GM21825 (cell line): Measurements from ENCODE around the gene KIAA0319L.
A peak's percentile ranks its signal among the peaks of the same experiment; 100 is the strongest.

Source experiments
- ATAC-seq: cut with Tn5 transposase; IDR thresholded peaks from one replicate; pipeline ENCODE4 v1.9.1; 2021; ENCODE audit warnings: mild to moderate bottlenecking, moderate library complexity; ENCODE audit not compliant: unreplicated experiment

The KIAA0319L gene

DNA sequence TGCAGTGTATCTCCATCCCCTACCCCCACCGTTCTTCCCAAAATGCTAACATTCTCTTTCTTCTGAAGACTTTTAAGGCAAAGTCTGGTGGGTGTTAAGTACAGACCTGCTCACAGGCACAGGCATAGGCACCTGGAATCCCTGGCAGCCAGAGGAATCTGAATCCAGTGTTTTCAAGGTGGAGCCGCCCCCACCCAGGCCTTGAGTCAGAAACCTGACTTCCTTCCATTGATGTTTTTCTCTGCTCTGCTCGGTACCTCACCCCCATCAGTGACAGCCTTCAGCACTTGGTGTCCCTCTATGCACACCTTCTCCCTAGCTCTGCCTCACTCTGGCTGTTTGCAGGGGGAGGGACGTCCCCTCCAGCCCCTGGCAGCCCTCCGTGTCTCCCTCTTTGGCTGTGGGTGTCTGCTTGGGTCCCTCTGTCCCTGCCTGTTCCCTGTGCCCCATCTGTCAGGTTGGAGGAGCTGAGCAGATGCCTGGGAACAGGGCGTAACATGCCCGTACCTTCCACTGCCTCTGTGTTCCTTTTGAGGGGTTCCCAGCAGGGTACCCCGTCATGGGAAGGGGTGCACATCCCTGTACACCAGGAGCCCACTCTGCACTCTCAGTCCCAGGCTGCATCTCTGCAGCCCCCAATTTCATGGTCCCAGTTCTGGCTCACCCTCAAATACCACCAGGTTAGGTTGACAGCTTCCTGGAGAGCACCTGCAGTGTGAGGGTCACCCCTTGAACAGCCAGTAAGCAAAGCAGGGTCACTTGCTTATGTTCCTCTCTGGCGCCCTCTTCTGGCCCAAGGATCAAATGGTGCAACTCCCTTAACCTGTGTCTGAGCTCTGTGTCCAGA is 7.1 kb upstream of the KIAA0319L start:
- ATAC-seq = no peak

DNA sequence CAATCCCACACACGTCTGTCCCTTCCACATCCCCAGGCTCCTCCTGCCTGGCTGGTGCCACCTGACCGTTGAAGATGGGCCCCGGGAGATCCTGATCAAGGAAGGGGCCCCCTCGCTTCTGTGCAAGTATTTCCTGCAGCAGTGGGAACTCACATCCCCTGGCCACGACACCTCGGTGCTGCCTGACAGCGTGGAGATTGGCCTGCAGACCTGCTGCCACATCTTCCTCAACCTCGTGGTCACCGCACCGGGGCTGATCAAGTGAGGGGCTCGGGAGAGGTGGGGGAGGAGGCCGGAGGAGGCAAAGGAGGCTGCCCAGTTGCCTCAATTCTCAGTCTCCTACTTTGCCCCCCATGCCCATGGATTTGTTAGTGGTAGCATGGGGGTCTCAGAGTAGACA is 6.0 kb upstream of the KIAA0319L start:
- no peak for ATAC-seq

DNA sequence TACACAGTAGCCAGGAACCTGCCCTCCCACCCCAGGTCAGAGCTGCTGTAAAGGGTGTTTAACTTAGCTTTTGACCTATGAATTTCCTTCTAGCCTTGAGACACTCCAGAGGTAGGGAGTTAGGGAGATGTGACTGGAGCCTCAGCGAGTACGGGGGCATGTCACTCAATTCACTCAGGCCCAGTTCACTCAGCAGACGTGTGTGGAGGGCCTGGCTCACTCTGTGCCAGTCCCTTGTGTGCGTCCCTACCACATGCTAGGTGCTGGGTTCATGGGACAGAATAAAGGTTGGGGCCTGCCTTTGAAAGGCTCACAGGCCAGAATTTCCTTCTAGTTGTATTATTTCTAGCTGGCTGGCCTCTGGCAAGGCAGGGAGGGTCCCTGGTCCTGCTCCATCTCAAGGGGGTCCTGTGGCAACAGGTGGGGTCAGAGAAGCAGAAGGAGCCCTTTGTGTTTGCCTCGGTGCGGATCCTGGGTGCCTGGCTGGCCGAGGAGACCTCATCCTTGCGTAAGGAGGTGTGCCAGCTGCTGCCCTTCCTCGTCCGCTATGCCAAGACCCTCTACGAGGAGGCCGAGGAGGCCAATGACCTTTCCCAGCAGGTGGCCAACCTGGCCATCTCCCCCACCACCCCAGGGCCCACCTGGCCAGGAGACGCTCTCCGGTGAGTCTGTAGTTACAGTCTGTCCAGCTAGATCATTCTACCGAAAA is 4.9 kb upstream of the KIAA0319L start:
- no peak for ATAC-seq

DNA sequence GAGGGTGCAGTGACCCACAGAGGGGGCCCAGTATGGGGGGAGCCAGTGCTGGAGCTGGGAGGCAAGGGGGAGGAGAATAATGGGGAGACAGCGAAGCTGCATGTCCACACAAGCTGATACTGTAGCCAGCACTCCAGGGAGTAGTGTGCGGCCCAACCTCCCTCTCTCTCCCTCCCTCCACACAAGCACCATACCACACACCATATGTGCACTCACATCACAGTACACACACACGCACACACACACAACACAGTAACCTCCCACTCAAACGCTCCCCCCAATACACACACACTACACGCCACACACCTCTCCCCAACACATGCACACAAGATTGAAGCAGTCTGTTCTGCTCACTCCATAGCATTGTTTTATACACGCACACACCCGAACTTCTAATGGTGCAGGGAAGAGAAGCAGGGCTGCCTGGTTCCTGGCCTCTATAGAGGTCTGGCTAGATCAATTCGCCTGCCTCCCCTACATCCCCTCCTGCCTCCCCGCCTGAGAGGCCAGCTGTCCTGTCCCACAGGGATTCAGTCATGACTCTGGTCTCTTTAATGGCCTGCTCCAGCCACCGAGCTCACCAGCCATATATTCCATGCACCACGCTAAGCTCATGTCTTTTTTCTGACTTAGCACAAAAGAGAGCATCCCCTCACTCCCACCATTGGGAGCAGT is 4.2 kb upstream of the KIAA0319L start:
- no peak for ATAC-seq

DNA sequence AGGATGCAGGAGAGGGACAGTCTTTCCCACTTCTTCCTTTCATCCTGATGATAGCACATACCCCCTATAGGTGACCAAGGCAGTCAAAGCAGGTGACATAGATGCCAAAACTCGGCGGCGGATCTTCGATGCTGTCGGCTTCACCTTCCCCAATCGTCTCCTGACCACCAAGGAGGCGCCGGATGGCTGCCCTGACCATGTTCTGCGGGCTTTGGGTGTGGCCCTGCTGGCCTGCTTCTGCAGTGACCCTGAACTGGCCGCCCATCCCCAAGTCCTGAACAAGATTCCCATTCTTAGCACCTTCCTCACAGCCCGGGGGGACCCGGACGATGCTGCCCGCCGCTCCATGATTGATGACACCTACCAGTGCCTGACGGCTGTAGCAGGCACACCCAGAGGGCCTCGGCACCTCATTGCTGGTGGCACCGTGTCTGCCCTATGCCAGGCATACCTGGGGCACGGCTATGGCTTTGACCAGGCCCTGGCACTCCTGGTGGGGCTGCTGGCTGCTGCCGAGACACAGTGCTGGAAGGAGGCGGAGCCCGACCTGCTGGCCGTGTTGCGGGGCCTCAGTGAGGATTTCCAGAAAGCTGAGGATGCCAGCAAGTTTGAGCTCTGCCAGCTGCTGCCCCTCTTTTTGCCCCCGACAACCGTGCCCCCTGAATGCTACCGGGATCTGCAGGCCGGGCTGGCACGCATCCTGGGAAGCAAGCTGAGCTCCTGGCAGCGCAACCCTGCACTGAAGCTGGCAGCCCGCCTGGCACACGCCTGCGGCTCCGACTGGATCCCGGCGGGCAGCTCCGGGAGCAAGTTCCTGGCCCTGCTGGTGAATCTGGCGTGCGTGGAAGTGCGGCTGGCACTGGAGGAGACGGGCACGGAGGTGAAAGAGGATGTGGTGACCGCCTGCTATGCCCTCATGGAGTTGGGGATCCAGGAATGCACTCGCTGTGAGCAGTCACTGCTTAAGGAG is 3.3 kb upstream of the KIAA0319L start:
- no peak for ATAC-seq

DNA sequence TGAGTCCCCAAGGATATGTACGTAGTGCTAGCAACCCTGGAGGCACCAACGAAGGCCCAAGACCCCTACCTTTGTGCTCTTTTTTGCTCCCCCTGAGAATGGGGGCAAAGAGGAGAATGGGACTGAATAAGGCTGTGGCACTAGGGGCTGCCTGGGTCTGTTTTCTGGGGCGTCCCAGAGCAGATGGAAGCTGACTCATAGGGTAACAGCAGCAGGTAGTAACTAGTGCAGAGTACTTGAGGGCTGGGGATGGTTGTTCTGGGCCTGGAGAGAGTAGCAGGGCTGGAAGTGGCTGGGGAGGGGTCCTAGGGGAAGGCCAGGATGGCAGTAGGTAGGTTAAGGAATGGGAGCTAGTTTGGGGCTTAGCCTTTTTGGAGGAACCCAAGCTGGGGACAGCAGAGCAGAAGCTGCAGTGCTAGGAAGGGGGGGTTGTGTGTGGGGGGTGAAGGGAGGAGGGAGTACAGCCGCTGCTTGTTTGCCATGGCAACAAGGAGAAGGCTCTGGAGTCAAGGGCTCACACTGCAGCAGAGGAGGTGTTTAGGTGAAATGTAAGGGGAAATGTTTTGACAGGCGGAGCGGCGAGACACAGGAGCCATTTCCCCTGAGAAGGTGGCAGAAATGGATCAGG is 2.2 kb upstream of the KIAA0319L start:
- ATAC-seq = no peak

DNA sequence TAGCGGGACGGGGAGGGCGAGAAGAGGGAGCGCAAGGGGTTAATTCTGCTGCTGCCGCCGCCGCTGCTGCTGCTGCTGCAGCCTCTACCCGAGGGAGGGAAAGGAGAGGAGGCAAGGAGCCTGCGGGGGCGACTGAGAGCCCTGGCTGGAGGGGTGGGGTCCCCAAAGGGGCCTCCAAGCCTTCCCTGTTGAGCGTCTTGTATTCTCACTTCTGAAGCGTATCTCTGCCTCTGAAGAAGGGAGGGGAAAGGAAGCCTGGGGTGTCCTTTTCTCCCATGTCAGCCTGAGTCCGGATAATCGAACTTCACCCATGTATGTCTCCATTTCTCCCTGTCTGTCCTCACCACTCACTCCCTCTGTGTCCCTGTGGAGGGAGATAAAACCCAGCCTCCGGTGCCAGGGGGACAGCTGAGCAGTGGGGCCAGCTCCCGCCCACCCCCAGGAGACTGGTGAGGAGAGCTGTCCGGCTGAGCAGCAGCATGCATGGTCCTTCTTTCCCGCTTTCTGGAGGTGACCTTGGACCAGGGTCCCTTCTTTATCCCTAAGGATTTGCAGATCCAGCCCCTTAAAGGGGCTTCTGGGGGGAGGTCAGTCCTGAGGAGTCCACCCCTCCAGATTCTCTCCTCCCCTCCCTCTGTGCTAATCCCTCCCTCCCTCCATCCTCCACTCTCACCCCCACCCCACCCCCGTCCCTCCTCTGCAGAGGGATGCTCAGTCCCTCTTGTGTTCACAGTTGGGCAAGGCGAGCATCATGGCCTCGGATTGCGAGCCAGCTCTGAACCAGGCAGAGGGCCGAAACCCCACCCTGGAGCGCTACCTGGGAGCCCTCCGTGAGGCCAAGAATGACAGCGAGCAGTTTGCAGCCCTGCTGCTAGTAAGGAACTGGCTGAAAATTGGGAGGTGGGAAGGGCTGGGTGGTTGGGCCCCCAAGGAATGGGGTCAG is 1.4 kb upstream of the KIAA0319L start:
- ATAC-seq = no peak

DNA sequence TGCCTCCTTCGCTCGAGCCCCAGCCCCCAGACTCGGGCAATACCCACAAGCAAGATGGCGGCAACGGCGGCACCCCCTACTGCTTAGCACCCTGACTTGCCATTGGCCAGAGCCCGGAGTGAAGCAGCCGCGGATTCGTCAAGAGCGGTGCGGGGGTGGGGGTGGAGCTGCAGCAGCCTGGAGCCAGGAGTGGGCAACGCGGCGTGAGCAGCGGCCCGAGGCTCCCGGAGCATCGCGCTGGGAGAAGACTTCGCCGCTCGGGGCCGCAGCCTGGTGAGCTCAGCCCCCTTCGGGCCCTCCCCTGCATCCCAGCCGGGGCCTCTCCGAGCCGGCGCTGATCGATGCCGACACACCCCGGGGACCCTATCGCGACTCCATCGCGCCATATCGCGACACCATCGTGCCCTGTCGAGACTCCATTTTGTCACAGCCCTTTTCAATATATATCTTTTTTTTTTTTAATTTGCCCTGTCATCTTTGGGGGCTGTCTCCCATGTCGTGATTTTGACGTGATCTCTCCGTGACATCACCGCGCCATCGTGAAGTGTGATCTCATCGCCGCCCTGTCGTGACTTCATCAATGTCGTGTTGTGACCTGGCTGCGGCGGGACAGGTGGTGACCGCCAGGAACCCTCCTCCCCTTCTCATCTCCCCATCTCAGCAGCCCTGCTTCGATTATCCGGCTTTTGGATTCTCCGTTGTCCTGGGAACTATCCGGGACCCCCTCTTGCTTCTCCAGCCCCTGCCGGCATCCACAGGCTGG is 589 bp upstream of the KIAA0319L start, which contains the start of gene NCDN:
NCDN (plus strand) TSS at position 189 of the 763 bp plus-strand sequence; CDS start at position 581, 392 bp downstream.
- ATAC-seq = peak; percentile 80

DNA sequence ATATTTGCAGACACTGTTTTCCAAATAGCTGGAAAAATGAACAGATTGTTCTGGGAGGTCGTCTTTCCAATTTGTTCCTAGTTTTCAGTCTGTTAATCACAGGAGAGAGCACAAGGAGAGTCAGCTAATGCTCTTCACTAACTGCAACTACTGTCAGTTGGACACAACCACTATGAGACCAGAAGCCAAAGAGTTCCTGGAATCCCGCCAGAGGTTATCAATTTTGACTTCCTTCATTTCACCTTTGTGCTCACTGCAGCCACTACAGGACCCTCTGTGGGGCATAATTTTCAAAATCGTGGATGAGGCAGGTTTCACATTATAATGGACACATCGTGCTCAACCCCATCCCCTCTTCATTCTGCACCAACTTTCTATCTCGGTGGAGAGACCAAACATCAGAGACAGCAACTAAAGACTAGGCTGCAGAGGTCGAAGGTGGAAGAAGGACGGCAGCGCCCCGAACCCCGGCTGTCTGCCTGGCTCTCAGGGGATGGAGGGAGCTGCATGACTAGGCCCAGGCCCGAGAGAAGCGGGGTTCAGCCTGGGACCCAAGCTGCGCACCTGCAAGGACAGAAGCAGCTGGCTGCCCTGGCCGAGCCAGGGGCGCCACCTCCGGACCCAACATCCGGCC is 602 bp downstream of the KIAA0319L start:
- no peak for ATAC-seq

DNA sequence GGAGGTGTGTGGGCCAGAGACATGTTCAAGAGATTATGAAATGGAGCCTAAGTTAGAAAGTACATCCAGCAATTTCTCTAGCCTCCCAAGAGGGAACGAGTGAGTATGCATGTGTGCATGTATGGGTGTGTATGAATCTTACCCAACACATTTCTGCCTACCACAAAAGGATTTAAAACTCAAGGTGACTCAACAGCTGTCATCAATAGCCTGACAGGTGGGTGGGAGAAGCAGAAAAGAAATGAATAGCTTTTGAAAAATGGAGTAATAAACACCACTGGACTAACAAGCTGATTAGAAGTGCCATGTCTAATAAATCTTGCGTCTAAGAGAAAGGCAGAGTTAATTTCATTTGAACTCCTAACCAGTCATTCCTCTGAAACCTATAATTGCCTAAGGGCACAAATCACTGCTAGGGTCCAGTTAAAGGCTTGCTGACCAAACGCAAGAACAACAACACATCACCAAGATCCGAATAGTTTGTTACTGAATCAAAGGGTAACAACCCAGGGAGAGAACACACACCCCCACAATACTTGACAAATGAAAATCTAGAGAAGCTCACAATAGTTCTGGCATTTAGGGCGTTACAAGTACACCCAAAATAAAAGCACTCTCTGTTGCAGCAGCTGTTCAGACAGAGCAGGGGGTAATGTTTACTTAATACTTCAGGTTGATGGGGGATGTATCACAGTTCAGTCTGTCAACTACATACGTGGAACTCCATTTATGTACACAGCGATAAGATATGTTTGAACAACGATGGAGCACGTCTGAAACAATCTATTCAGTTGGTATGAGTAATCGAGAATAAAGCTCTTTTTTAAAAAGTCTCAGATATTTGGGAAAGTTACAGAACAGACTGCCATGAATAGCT is 1.4 kb downstream of the KIAA0319L start:
- ATAC-seq = no peak

DNA sequence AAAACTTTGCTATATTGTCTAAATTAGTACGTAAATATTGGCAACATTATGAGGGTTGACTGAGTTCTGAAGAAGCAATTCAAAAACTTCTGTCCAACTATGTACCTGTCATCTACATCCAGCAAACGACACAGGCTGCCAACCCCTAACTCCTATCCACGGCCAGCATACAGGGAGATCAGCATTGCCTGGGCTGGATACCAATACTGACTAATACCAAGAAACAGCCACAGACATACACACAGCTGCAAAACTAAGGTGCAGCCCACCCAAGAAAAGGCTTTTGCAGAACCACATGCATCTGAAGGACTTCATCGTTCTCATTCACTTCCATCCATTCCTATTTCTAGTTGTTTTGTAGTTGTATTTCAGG is 2.0 kb downstream of the KIAA0319L start:
- ATAC-seq = no peak

DNA sequence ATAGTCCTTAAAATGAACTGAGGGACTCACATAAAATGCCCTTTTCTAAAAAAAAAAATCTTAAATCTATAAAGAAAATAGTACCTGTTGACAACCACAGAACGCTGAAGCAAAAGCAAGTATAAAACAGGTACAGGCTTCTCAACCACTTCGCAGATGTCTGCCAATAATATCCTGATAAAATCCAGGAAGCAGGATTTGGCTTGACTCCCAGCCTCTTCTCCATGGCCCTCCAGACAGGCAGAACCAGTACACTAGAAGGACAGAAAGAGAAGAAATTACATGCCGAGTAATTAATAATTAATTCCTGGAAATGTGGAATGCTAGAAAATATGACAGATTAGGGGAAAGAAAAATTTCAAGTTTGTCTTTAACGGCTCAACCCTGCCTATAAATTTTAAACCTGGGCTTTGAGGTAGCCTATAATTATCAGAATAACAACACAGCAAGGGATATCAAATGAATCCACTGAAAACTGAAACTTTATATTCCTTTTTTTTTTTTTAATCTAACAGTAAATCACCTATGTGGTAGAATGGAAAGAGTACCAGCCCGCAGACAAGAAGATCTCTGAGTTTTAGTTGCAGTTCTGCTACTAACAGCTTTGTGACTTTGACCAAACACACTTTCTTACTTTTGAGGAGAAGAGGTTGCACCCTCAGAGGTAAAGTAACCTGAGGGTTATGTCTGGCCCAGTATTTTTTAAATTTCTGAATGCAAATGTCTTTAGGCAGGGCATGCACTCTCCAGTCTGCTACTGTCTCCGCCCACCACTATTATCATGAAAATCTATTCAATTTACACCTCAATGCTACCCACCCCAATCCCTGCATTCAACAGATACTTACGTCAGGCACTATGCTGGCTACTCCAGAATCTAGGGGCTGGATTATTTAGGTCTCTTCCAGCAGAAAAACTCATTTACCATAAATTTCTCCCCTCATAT is 2.7 kb downstream of the KIAA0319L start:
- no peak for ATAC-seq

DNA sequence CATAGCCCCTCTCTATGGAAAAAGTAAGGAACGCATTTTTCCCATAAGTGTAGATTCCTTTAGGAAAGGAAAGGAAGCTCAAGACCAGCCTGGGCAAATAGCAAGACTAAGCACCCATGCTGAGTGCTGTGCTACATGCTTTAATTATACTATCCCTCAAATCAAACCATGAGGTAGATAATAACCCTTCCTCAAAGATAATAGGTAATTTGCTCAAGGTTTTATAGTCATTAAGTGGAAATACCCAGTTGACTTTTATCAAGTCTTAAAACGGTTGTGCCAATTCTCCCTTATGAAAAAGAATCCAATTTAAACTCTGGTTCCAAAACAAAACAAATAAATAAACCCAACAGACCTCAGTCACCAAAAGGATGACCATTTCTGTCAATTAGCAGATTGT is 3.4 kb downstream of the KIAA0319L start:
- no peak for ATAC-seq

DNA sequence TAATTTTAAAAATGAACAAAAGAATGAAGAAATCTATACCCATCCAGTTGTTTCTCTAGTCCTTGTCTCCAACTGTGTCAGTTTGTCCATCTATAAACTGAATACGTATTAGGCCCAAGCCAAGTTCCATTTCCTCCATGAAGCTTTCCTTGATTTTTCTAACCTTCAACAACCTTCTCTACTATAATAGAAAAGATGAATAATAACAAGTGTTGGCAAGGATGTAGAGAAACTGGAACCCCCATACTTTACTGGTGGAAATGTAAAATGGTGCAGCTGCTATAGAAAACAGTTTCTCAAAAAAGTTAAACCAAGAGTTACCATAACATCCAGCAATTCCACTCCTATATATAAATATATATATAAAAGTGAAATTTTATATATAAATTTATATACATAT is 10.6 kb downstream of the KIAA0319L start:
- no peak for ATAC-seq

DNA sequence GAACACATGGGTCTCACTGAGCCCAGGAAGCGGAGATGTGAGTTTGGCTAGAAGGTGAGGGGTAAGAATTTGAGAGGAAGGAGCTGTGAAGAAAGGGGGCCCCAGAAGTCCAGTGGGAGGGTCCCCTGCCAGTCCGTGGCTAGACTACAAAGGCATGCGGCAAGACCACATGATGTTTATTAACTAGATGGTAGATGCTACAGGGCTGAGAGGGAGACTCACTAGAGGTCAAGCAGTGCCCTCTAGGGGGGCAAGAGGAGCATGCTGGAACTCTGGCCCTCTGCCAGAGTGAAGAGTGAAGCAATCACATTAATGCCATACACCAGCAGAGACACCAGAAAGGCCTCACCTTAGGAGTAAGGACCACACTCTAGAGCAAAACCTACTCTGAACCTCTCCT is 12.2 kb downstream of the KIAA0319L start:
- ATAC-seq = no peak

DNA sequence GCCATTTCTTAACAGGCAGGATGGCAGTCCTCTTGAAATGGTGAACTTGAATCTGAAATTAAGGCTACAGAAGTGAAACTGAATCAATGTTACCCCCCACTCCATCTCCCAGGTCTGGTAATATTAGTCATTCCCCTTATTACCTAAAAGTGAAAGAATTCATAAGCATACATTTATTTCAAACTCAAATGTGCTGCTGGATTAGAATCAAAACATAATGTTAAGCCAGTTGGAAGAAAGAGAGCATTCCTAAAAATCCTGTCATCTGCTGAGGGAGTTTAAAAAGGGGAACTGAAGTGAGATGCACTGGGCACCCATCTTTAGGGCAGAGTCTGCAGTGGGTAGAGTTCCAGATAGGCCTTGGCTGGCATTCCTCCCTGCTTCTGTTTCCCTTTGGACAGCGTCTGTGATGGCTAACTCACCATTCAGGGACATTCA is 17.4 kb downstream of the KIAA0319L start:
- no peak for ATAC-seq
